DLD1 (cell line): Measurements from ENCODE around the gene SNCA.

Experiments used
- in situ Hi-C: cut with HindIII; loops from 2 replicates; pipeline ENCODE4 v1.10.0; 2017; ENCODE audit warnings: low sequenced_read_pairs

Gene SNCA

DNA sequence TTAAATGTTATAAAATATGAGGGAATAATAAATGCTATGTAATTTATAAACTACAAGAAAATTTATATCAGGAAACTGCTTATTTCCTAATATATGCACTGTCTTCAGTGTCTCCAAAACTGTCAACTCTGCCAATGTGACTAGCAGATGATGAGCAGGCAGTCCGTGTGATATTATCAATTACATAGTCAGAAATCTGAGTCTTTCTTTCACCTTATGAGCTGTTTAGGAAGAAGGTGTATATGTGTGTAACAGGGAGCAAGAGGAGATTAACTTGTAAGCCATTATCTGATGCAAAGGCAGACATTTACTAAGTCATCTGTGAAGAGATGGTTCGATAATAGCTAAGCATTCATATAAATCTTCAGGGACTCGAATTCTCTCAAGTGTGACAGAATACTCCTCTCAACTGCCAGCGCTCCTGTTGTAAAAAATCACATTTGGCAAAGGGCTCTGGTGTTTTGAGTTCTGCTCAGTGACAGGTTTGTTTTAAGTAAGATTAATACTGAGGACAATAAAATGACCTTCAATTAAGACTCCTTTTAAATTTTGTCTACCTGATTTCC, 79.7 kb downstream of the SNCA start:
- in situ Hi-C loops = no loop called here

DNA sequence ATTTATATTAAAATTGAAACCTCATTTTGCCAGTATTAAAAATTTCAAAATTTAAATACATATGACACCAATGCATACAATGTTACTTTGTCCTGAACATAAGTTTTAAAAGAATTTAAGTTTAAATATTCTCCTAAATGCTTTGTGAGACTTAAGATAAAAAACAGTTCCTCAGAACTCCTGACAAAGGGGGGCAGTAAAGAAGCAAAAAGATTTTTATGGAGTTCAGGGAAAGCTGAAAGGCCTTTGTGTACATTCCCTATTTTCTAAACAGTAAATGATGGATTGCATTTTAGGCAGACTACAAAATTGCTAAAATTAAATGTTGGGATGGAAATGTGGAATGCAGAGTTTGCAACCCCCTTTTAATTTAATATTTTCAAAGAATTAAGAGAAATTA, 81.7 kb downstream of the SNCA start:
- in situ Hi-C loops = no loop called here

DNA sequence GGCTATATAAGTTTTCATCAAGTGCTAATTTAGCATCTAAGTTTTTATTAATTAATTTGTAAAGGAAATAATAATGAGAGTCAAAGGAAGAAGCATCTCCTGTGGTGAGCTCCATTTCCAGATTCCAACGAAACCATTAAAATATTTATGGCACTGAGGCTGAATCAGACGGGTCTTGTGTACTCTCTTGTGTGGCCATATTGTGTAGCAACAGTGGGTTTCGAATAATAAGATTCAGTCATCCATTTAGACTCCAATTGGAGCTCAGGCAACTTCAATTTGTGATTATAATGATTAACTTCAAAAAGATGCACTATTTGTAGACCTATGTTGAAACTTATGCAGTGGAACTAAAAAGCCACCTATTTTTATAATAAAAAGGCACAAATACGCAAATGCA, 82.4 kb downstream of the SNCA start:
- in situ Hi-C loops = no loop called here

- in situ Hi-C loops = no loop called here
Observed at GRCh38 chr4:89753601-89754066, 83.3 kb downstream of the SNCA start.

DNA sequence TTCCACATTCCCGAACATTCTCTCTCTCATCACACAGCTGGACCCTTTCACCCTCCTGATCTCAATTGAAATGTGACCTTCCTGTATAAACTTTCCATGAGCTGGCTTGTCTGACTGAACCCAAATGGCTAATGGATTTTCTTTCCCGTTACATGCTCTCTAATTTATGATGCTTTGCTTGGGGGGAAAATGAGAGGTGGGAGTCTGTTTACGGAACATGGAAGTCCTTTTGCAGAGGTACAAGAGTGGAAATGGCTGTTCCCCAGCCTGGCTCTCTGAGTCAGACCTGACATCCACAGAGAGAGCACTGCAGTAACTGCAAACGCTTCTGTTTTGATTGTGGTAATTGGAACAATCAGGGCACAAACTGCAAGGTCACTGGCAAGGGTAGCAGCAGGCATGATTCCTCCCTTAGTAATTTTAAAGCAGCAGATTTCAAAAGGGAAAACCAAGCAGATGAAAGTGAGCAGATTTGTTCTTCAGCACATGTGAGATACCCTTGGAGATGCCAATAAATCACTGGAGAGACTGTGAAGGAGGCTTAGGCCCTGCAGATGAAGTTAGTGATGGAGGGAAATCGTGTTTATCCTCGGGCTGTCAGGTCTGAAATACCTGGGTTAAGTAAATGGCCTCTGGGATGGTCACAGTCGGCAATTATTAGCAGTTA, 83.9 kb downstream of the SNCA start:
- in situ Hi-C loops = no loop called here

DNA sequence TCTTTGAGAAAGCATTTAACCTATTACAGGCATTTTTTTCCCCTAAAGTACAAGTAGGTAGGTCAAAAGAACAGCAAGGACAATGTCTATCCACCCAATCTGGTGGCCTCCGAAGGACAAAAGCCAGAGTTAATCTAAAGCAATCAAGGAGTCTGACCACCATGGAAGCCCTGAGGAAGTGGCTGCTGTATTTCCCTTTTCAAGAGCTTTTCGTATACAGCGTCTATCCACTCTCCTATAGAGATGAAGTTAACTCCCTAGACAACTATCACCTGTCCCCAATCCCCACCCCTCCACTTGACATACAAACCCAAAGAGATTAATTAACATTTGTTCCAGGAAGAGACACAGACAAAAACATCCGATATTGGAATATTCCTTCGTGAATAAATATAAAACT, 85.5 kb downstream of the SNCA start:
- in situ Hi-C loops = no loop called here

DNA sequence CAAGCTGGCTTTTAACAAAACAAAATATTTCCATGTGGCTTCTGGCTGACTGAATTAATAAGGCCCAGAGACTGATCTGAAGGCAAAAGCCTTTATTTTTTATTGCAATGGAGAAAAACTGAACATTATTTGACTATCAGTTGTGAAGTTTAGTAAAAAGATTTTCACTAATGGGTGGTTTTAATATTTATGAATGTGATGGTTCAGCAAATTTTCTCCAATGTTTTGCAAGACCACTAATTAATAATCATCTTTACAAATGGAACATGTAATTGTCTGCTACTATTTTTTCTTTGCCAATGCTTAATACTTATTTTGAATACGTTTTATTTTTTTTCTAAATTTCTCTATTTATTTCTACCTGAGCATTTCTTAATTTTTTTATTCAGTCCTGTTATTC, 90.6 kb downstream of the SNCA start:
- in situ Hi-C loops = no loop called here

GRCh38 chr4:89745708-89746107, 91.3 kb downstream of the SNCA start:
- in situ Hi-C loops = no loop called here

GRCh38 chr4:89744914-89745313, 92.0 kb downstream of the SNCA start:
- in situ Hi-C loops = no loop called here

- in situ Hi-C loops = no loop called here
Observed at GRCh38 chr4:89741768-89742167, 95.2 kb downstream of the SNCA start.

GRCh38 chr4:89739311-89739988, 97.5 kb downstream of the SNCA start:
- in situ Hi-C loops = no loop called here

DNA sequence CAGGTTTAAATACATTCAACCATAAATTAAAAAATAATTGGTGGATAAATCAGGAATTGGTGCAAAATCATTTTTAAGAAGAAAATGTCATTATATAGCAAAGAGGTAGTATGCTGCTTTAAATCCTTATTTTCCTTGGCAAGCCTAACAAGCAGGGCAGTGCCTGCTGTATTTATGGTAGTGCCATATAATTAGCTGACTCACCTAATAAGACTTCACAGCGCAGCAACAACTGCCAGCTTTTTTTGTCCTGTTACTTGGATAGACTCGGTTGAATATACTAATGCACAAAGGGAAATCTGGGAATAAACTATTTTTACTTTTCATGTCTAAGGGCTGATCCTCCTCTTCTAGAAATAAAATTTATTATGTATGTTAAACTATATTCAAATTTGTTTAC, 99.1 kb downstream of the SNCA start:
- in situ Hi-C loops = no loop called here

GRCh38 chr4:89733946-89734345, 103.0 kb downstream of the SNCA start:
- in situ Hi-C loops = no loop called here

- in situ Hi-C loops = no loop called here
Observed at GRCh38 chr4:89727238-89727637, 109.7 kb downstream of the SNCA start.

GRCh38 chr4:89725268-89725667, 111.7 kb downstream of the SNCA start:
- in situ Hi-C loops = no loop called here

DNA sequence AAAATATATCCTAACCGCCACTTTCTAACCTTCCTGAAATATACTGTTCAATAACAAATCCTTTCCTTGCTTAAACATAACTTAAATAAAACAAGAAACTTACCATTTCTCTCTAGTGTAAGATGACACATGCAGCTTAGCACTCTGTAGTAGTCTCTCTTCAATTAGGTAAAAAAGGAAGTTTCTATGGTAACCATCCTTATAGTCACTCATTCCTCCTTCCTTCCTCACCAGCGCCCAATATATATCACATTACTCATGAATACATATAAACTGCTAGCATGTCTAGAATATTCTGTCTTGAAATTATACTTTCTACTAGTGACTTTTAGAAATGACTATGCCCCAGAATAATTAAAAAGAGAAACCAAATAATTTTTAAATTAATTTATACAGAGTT, 112.2 kb downstream of the SNCA start:
- in situ Hi-C loops = no loop called here

GRCh38 chr4:89723096-89723495, 113.9 kb downstream of the SNCA start:
- in situ Hi-C loops = no loop called here

DNA sequence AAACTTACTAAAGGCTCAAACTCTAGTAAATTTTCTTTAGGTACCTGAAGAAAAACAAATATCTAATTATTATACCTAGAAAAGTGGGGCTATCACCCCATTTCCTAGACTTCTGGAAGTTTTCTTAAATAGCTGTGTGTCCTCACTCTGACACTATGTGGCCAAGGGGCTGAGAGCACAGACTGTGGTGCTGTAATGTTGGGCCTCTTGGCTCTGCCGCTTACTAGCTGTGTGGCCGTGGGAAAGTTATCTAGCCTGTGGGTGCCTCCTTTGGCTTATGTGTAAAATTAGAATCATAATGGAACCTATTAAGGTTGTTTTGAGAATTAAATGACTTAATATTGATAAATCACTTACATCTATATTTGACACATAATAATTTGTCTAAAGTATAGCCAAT, 114.4 kb downstream of the SNCA start:
- in situ Hi-C loops = no loop called here

GRCh38 chr4:89720981-89721380, 116.0 kb downstream of the SNCA start:
- in situ Hi-C loops = no loop called here

- in situ Hi-C loops = no loop called here
Observed at GRCh38 chr4:89719536-89720090, 117.3 kb downstream of the SNCA start.

DNA sequence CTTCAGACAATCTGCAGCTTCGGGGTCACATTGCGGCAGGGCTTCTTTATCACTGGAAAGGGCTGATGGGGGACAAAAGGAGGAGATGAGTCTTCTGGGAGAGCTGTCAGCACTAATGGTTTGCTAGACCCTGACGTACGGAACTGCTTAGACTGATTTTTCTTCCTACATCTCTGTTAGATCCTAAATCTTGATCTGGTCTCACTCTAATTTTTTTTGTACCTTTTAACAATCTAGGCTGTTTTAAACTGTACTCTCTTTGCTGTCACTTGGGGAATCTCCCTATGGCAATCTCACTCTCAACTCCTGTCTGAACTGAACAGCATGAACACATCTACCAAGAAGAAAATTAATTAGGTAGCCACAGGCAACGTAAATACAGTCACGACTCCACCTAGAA, 120.1 kb downstream of the SNCA start:
- in situ Hi-C loops = no loop called here

- in situ Hi-C loops = no loop called here
Observed at GRCh38 chr4:89715631-89716030, 121.3 kb downstream of the SNCA start.
